T-helper 1 cell treated with Interleukin-12 subunit alpha and Interleukin-12 subunit beta and Interleukin-4 antibody, amounts not matched to agents 30 μg/mL and 1 μg/mL, for 36 hours (primary cell): Measurements from ENCODE around the gene LRRC17.
"Not testable (repeated sequence)": the region's sequence is repeated elsewhere in the genome, so short reads cannot be mapped to it uniquely, and the experiment has no call there.

Experiments
- H3K27ac Mint-ChIP-seq: one replicate; pipeline ENCODE4 v1.8.0; 2021; ENCODE audit warnings: mild to moderate bottlenecking, mixed read lengths
- H3K27me3 Mint-ChIP-seq: one replicate; pipeline ENCODE4 v1.8.0; 2021; ENCODE audit warnings: low read depth, mixed read lengths
- H3K36me3 Mint-ChIP-seq: one replicate; pipeline ENCODE4 v1.8.0; 2021; ENCODE audit warnings: low read depth, mixed read lengths
- H3K4me1 Mint-ChIP-seq: one replicate; pipeline ENCODE4 v1.8.0; 2021; ENCODE audit warnings: low read depth, mixed read lengths
- H3K4me3 Mint-ChIP-seq: one replicate; pipeline ENCODE4 v1.8.0; 2021; ENCODE audit warnings: mild to moderate bottlenecking, moderate library complexity, mixed read lengths
- H3K9me3 Mint-ChIP-seq: one replicate; pipeline ENCODE4 v1.8.0; 2021; ENCODE audit warnings: mixed read lengths

The LRRC17 gene

DNA sequence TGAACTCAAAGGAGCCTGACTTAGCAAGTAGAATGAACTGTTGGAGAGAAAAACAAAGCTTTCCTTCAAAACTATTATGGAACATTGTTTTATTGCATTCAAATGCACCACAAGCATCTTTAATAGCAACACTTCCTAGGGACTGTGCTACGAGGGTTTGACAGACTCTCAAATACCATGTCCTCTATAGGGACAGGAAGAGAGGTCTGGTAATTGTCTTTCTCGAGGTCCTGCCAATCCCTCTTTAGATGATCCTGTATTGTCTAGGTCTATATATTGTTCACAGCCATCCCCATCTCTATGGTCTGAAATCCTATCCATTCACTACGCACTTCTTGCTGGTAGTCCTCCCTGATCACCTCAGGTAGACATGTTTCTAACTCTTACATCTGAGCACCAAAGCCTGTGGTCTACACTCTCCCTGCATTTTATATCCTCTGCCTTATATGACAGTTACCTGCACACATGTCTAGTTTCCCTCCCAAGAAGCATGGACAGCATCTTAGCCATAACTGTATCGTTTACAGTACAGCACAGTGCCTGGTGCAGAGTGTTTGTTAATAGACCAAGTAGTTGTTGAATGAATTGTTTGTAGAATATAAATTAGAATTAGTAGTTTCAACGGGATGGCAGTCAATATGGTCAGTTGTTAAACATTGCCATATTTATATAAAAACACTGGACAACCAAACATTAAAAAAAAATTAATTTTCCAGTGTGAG lies 21.7 kb upstream of the LRRC17 start:
- H3K4me1 Mint-ChIP-seq, result no peaks in the 10 kb centered on the region
- H3K4me3 Mint-ChIP-seq, result no peak overlapping the region
- no peaks in the 10 kb centered on the region for H3K36me3 Mint-ChIP-seq
- no peak overlapping the region for H3K27ac Mint-ChIP-seq
- peaks cover 2% of the 10 kb centered on the region for H3K27me3 Mint-ChIP-seq
- no peaks in the 10 kb centered on the region for H3K9me3 Mint-ChIP-seq

DNA sequence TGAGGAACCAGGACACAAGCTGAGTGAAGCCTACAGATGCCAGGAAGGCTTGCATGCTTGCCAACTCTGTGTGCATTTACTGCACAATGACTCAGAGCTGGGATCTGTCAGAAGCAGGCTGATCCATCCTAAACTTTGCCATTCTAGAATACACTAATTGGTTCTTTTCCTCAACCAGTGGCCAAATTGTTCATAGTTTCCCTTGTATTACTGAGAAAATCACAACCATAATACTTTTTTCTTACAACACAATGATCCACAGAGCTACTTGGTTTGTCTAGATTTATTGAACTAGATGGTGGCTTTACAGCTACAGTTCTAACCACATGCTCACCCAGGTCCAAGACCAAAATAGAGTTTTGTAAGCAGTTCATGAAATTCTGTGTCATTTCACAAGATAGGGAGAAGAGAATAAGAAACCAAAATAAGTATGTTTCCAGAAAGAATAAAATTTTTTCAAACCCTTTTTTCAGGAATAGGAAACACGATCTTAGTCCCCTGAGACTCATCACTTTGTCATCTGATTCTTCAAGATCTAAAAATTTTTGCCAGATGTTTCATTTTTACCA lies 21.0 kb upstream of the LRRC17 start:
- Mint-ChIP-seq H3K27me3 (peaks cover 2% of the 10 kb centered on the region), H3K4me3 (no peak overlapping the region), H3K9me3 (no peaks in the 10 kb centered on the region), H3K27ac (no peak overlapping the region), H3K36me3 (no peaks in the 10 kb centered on the region), H3K4me1 (no peaks in the 10 kb centered on the region)

DNA sequence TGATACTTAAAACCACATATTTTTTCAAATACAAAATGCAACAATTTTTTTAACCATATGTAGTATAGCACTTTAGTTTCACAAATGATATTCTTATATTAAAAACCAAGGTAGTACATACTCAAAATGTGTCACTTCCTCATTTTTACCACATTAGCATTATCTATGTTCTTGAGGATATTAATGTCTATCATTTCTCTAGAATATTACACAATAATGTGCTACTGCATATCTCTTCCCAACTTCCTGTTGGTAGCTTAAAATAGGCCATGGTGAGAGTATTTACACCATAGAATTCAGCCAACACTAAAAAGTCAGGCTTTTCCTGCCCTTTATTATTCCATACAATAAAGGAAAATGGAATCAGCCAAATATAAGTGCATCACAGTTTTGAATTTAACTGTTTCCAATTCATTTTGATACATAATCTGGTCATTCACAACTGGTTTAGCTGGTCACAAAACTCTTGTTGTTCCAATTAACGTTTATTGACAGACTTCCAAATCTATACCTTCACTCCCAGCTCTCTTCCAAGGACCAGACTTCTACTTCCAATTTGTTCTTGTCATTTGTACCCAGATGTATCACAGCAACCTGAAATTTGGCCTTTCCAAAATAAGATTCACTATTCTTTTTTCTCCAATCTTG lies 20.0 kb upstream of the LRRC17 start:
- Mint-ChIP-seq H3K27ac (no peak overlapping the region), H3K27me3 (peaks cover 2% of the 10 kb centered on the region), H3K36me3 (no peaks in the 10 kb centered on the region), H3K9me3 (no peaks in the 10 kb centered on the region), H3K4me1 (no peaks in the 10 kb centered on the region), H3K4me3 (no peak overlapping the region)

DNA sequence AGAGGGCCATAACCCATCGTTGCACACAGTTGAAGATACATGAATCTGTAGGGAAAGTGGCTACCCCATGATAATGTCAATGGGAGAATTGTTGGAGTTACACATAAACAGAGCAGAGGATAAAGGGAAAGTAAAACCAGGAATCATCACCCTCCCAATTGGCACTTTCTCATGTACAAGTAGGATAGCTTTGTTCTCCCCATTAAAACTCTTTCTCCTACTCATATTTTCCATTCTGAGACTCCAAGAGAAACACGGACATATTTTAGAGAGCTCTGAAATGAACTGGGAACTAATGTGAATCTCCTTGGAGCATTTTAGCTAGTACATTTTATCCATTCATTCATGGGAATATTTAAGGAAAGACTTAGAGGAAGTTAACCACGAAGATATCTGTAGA lies 17.2 kb upstream of the LRRC17 start:
- H3K27me3 Mint-ChIP-seq, result peaks cover 2% of the 10 kb centered on the region
- no peaks in the 10 kb centered on the region for H3K36me3 Mint-ChIP-seq
- no peaks in the 10 kb centered on the region for H3K9me3 Mint-ChIP-seq
- no peaks in the 10 kb centered on the region for H3K4me1 Mint-ChIP-seq
- H3K4me3 Mint-ChIP-seq, result no peak overlapping the region
- H3K27ac Mint-ChIP-seq, result no peak overlapping the region

DNA sequence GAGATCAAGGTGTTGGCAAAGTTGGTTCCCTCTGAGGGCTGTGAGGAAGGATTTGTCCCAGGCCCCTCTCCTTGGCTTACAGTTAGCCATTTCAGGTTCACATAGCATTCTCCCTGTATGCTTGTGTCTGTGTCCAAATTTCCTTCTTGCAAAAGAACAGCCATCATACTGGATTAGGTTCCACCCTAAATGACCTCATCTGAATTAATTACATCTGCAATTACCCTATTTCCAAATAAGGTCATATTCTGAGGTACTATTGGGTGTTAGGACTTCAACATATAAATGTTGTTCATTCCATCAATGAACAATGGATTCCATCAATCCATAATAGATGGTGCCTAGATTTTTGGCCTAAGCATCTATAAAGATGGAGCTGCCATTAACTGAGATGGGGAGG lies 16.2 kb upstream of the LRRC17 start:
- Mint-ChIP-seq H3K36me3 (no peaks in the 10 kb centered on the region), H3K4me3 (no peak overlapping the region), H3K27ac (no peak overlapping the region), H3K27me3 (peaks cover 2% of the 10 kb centered on the region), H3K4me1 (no peaks in the 10 kb centered on the region), H3K9me3 (no peaks in the 10 kb centered on the region)

DNA sequence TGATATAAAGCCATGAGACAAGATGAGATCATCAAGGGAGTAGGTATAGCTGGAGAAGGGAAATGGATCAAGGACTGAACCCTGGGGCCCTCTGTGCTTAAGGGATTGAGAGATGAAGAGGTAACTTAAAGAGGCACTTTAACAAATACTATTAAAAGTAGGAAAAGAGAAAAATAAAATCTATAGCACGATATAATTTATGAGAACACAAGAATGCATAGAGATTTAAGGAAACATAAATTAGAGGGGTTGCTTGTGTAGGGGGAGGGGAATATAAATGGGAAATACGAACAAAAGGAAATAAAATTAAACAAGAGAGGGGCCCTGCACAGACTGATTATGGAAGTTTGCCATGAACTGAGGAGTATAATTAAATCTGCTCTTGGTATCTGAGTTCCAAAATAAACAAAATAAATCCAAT lies 15.6 kb upstream of the LRRC17 start:
- no peak overlapping the region for H3K27ac Mint-ChIP-seq
- no peaks in the 10 kb centered on the region for H3K9me3 Mint-ChIP-seq
- H3K4me3 Mint-ChIP-seq, result no peak overlapping the region
- peaks cover 4% of the 10 kb centered on the region for H3K27me3 Mint-ChIP-seq
- no peaks in the 10 kb centered on the region for H3K4me1 Mint-ChIP-seq
- no peaks in the 10 kb centered on the region for H3K36me3 Mint-ChIP-seq

DNA sequence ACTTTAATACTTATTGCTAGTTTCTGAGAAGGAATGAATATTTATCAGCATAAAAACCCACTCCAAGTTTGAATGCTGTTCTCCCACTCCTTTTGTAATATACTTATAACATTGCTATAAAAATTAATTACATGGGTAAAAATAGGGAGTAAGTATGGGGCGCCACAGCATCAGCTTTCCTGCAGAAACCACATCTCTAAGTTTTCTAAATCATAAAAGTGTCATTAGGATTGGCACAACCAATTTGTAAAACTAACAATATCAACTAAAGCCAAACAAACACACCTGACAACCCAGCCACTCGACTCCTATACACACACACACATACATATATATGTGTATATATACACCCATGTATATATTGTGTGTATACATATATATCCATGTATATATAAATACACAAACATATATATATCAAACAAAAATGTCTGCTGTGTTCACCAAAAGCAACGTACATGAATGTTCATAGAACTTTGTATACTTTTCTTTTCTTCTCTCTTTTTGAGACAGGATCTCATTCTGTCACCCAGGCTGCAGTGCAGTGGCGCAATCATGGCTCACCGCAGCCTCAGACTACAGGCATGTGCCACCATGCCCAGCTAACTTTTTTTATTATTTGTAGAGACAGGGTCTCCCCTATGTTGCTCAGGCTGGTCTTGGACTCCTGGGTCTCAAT lies 14.8 kb upstream of the LRRC17 start:
- H3K4me1 Mint-ChIP-seq, result no peaks in the 10 kb centered on the region
- no peaks in the 10 kb centered on the region for H3K9me3 Mint-ChIP-seq
- H3K36me3 Mint-ChIP-seq, result no peaks in the 10 kb centered on the region
- no peak overlapping the region for H3K27ac Mint-ChIP-seq
- H3K27me3 Mint-ChIP-seq, result peaks cover 9% of the 10 kb centered on the region
- no peak overlapping the region for H3K4me3 Mint-ChIP-seq

DNA sequence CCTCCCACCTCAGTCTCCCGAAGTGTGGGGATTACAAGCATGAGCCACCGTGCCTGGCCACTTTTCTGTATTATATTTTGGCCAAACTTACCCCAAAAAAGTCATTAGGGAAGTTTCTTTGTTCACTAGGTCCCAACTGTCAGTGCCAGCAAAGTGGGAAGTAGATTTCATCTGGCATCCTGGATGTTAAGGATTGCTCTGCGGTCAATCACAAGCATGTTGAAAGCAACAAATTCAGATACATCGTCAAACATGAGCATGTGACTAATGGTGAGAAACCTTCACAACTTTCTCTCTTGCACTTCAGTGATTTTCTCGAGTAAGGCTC lies 14.3 kb upstream of the LRRC17 start:
- no peak overlapping the region for H3K4me3 Mint-ChIP-seq
- H3K9me3 Mint-ChIP-seq, result no peaks in the 10 kb centered on the region
- no peaks in the 10 kb centered on the region for H3K4me1 Mint-ChIP-seq
- H3K27ac Mint-ChIP-seq, result no peak overlapping the region
- peaks cover 11% of the 10 kb centered on the region for H3K27me3 Mint-ChIP-seq
- H3K36me3 Mint-ChIP-seq, result no peaks in the 10 kb centered on the region

DNA sequence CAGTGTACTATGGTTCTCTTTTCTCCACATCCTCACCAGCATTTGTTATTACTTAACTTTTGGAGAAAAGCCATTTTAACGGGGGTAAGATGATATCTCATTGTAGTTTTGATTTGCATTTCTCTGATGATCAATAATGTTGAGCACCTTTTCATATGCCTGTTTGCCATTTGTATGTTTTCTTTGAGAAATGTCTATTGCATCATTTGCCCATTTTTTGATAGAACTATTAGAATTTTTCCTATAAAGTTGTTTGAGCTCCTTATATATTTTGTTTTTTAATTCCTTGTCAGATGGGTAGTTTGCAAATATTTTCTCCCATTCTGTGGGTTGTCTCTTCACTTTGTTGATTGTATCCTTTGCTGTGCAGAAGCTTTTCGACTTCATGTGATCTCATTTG lies 10.7 kb upstream of the LRRC17 start:
- not testable (repeated sequence) for H3K9me3 Mint-ChIP-seq, H3K27ac Mint-ChIP-seq, H3K36me3 Mint-ChIP-seq, H3K4me1 Mint-ChIP-seq, H3K4me3 Mint-ChIP-seq
- peaks cover 20% of the 10 kb centered on the region for H3K27me3 Mint-ChIP-seq

DNA sequence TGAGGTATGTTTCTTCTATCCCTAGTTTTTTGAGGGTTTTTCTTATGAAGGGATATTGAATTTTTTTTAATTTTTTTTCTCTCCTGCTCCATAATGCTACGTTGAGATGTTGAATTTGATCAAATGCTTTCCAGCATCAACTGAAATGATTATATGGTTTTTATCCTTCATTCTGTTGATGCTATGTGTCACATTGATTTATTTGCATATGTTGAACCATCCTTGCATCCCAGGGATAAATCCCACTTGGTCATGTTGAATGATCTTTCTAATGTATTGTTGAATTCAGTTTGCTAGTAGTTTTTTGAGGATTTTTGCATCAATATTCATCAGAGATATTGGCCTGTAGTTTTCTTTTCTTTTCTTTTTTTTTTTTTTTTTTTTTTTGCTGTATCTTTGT lies 9.2 kb upstream of the LRRC17 start:
- H3K36me3 Mint-ChIP-seq, H3K9me3 Mint-ChIP-seq: not testable (repeated sequence)

DNA sequence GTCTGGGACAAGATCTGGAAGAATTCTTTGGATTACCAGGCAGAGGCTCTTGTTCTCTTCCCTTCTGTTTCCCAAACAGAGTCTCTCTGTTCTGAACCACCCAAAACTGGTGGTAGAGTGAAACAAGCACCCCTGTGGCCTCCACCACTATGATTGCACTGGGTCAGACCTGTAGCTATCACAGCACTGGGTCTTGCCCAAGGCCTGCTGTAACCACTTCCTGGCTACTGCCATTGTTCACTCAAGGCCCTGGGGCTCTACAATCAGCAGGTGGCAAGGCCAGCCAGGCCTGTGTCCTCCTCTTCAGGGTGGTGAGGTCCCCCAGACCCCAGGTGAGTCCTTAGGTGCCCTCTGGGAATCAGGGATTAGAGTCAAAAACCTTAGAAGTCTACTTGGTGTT lies 4.1 kb upstream of the LRRC17 start:
- no peaks in the 10 kb centered on the region for H3K4me1 Mint-ChIP-seq
- no peak overlapping the region for H3K27ac Mint-ChIP-seq
- H3K36me3 Mint-ChIP-seq, result no peaks in the 10 kb centered on the region
- H3K4me3 Mint-ChIP-seq, result no peak overlapping the region
- peaks cover 13% of the 10 kb centered on the region for H3K27me3 Mint-ChIP-seq
- no peaks in the 10 kb centered on the region for H3K9me3 Mint-ChIP-seq

More for the DNA sequence above, 9.2 kb upstream of the LRRC17 start:
- H3K27ac Mint-ChIP-seq, H3K4me3 Mint-ChIP-seq, H3K4me1 Mint-ChIP-seq: not testable (repeated sequence)
- H3K27me3 Mint-ChIP-seq, result peaks cover 20% of the 10 kb centered on the region

DNA sequence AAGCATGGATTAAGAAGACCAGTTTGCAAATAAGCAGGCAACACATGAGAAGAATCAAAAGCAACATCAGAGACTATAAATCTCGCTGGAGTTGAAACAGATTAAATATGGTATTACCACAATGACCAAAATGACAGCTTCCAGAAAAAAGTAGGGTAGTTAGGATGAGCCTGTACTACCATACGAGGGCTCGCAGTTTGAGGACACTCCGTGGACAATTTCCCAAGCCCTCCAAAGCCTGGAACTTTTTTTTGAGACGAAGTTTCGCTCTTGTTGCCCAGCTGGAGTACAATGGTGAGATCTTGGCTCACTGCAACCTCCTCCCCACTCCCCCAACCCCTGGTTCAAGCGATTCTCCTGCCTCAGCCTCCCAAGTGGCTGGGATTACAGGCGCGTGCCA lies 1.0 kb downstream of the LRRC17 start:
- Mint-ChIP-seq H3K9me3 (no peaks in the 10 kb centered on the region), H3K4me3 (no peak overlapping the region), H3K36me3 (no peaks in the 10 kb centered on the region), H3K27ac (no peak overlapping the region), H3K4me1 (no peaks in the 10 kb centered on the region), H3K27me3 (peaks cover 6% of the 10 kb centered on the region)

DNA sequence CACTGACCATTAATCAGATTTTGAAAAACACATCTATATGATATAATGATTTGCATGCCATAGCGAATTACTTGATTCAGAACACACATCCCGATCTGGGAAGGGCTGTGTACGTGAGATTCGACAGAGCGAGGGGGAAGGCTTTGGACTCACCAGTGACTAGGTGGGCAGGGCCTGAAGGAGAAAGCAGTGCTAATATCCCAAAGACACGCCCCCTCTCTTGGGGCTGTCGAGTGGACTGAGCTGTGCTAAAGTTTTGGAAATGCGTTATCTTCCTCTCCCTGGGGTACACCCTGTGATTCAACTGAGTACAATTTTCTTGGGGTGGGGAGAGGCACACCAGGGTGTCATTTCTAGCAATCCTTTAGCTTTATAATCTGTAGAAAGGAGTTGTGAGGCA lies 1.8 kb downstream of the LRRC17 start:
- Mint-ChIP-seq H3K4me1 (no peaks in the 10 kb centered on the region), H3K27ac (no peak overlapping the region), H3K36me3 (no peaks in the 10 kb centered on the region), H3K4me3 (no peak overlapping the region), H3K9me3 (no peaks in the 10 kb centered on the region), H3K27me3 (peaks cover 6% of the 10 kb centered on the region)

DNA sequence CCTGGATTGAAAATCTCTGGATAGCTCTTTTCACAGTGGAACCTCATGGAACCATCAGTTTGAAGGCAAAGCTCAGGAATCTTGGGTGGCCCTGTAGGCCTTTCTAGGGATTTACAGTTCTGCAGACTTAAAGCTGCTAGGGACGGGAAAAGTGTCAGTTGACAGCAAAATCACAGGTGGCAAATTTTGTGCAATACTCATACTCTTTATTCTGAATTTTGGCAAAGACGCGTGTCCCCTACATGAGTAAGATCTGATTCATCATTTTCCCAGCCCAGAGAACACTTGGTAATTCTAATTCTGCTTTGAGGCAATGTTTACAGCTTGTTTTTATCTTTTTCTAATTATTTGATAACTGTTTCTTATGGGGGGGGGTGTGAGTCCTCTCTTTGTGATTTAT lies 3.6 kb downstream of the LRRC17 start:
- H3K27me3 Mint-ChIP-seq, result no peaks in the 10 kb centered on the region
- no peak overlapping the region for H3K27ac Mint-ChIP-seq

DNA sequence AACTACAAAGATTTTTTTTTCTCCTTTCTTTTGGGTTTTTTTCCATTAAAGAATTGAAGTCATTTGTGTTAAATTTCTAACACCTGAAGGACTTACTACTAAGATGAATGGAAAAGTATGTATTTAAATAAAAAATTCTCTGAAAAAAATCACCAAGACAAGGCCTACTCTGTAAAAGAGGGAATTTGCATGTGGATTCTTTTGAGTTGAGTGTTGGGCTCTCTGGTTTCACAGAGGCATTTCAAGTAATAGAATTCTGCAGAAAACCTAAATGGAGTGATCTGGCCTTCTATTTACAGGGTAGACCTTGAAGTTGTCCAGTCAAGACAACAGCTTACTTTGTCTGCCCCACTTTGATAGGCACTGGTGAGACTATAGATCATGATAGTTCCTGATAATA lies 4.1 kb downstream of the LRRC17 start:
- Mint-ChIP-seq H3K4me3 (no peak overlapping the region), H3K36me3 (no peaks in the 10 kb centered on the region), H3K4me1 (no peaks in the 10 kb centered on the region), H3K9me3 (no peaks in the 10 kb centered on the region), H3K27ac (no peak overlapping the region), H3K27me3 (no peaks in the 10 kb centered on the region)

More for the DNA sequence above, 3.6 kb downstream of the LRRC17 start:
- no peaks in the 10 kb centered on the region for H3K36me3 Mint-ChIP-seq
- no peaks in the 10 kb centered on the region for H3K4me1 Mint-ChIP-seq
- H3K9me3 Mint-ChIP-seq, result no peaks in the 10 kb centered on the region
- H3K4me3 Mint-ChIP-seq, result no peak overlapping the region
